VCaP (cell line): ENCODE results near the gene PABPC1L.

Experiments used
- H3K27ac ChIP-seq: fragments of 450-650 bp; 2 replicates; pipeline ENCODE4 v1.5.1; 2017
- TF ChIP-seq, protein P1 (sequence below): fragments of 450-650 bp; conservative IDR thresholded peaks from 2 replicates; pipeline ENCODE4 v1.5.1; 2017; ENCODE audit warnings: mild to moderate bottlenecking, moderate library complexity

The PABPC1L gene

DNA sequence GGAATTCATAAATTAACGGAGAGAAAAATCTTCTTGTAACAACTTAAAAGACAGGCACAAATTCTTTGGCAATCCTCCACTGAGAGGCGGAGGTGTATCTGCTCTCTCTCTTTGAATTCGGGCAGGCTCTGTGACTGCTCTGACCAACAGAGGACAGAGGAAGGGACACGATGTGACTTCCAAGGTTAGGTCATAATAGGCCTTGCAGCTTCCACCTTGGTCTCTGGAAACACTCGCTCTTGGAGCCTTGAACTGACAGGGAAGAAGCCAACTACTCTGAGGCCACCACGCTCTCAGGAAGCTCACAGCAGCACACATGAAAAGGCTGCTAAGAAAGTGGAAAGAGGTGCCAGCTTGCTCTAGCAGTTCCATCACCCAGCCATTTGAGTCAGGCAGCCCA lies 35.4 kb downstream of the PABPC1L start:
- TF ChIP-seq, protein P1, sequence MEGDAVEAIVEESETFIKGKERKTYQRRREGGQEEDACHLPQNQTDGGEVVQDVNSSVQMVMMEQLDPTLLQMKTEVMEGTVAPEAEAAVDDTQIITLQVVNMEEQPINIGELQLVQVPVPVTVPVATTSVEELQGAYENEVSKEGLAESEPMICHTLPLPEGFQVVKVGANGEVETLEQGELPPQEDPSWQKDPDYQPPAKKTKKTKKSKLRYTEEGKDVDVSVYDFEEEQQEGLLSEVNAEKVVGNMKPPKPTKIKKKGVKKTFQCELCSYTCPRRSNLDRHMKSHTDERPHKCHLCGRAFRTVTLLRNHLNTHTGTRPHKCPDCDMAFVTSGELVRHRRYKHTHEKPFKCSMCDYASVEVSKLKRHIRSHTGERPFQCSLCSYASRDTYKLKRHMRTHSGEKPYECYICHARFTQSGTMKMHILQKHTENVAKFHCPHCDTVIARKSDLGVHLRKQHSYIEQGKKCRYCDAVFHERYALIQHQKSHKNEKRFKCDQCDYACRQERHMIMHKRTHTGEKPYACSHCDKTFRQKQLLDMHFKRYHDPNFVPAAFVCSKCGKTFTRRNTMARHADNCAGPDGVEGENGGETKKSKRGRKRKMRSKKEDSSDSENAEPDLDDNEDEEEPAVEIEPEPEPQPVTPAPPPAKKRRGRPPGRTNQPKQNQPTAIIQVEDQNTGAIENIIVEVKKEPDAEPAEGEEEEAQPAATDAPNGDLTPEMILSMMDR: no peak
- H3K27ac ChIP-seq: no peak overlapping the region

DNA sequence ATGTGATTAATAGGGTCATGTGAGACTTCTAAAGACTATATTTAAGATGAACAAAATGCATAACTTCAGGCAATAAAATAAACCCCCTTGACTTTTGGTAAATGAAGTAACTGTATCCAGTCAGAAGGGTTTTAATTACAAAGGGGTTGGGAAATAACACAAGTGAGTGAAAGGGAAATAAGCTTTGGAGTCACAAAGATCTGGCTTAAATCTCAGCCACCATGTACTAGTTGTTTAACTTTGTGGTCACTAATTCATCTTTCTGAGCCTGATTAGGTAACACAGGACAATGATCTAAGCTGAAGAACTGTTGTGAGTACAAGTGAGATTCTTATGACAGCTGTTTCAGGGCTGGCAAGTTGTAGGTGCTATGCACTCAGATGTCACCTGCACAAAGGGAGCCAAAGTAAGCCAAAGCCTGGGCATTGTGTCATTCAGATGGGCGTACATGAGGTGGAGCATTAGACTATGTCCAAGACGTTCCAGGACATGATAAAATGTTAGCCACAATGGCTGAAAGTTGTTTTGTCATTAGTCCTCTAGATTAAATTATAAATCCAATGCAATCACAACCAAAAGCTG lies 36.5 kb downstream of the PABPC1L start:
- TF ChIP-seq, protein P1: no peak
- no peak overlapping the region for H3K27ac ChIP-seq

DNA sequence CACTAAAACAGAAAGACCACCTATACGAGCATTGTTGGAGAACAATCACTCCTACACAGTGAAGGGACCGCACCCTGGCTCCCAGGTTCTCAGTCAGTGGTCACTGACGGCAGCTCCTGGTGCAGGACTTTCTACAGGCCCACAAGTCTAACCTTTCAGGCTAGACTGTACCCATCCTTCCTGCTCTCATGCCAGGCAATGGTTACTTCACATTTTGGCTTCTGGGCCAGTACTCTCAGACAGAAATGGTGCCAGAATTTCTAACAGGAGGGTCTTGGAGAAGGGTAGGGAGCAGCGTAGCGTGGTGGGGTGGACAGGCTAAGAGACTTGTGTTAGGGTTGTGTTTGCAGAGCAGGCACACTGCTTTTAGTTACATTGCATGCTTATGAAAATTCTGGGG lies 38.2 kb downstream of the PABPC1L start:
- no peak overlapping the region for H3K27ac ChIP-seq
- TF ChIP-seq, protein P1: no peak

DNA sequence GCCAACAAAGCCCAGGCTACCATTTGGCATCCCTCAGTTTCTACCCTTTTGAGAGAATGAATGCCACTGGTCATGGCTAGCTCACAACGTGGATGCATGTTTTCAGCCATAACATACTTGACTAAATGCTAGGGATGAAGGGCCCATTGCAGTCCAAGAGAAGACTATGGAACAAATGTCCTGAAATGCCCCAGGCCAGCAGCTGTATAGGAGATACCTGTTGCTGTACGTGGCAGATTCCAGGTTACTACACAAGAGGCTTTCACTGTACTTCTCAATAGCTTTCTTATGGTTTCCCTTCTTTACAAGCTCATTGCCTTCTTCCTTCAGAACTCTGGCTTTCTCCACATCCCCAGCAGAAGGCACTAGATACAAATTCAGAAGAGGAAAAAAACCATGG lies 38.7 kb downstream of the PABPC1L start:
- TF ChIP-seq, protein P1: no peak
- no peak overlapping the region for H3K27ac ChIP-seq

- no peak overlapping the region for H3K27ac ChIP-seq
- TF ChIP-seq, protein P1: no peak
Observed at GRCh38 chr20:44950368-44950767, 40.5 kb downstream of the PABPC1L start.

DNA sequence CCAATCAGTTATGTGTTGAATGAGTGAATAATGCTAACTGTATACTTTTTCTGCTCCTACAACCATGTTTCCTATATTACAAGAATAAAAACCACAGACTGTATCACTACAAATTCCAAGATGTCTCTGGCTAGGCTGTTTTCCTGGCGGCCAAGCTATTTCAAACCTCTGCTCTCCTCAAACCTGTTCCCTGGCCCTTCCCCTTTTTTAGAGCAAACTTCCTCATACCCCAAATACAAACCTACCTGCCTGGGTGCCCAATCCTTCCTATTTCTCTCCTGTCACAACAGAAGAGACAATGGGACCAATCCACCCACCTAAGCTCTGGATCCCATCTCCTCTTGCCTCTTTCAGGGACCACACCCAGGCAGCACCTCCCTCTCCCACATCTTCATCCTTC lies 42.9 kb downstream of the PABPC1L start:
- TF ChIP-seq, protein P1: no peak
- no peak overlapping the region for H3K27ac ChIP-seq

- H3K27ac ChIP-seq: no peak overlapping the region
- TF ChIP-seq, protein P1: no peak
Observed at GRCh38 chr20:44954211-44954610, 44.4 kb downstream of the PABPC1L start.
